ENCODE measurements around the gene DLX1.
"Not testable (repeated sequence)": the region's sequence is repeated elsewhere in the genome, so short reads cannot be mapped to it uniquely, and the experiment has no call there.

Gene DLX1

DNA sequence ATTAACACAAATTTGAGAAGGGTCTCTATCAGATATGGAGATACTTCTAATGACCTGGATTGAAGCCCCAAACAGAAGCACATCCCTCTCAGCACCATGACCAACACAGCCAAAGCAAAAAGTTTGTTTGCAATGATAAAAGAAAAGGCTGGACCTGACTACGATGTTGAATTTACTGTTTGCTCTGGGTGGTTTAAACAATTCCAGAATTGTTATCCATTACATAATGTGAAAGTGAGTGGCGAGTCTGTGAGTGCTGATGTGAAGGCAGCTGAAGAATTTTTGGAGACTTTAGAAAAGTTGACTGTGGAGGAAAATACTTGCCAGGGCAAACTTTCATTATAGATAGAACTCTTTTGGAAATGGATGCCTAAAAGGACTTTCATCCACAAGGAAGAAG, 34.8 kb downstream of the DLX1 start:
- no peak for DNase-seq

DNA sequence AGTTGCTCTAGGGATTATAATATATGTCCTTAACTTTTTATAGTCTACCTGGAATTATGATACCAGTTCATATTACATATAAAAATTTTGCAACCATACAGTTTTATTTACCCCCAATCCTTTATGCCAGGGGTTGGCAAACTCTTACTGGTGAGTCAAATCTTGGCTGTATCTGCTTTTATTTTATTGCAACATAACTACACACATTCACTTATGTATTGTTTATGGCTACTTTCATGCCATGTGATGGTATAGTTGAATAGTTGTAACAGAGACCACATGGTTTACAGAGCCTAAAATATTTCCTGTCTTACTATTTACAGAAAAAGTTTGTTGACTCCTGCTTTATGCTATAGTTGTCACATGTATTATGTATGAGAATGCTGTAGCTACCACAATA, 43.2 kb downstream of the DLX1 start:
- no peak for DNase-seq

GRCh38 chr2:172129404-172129803, 44.1 kb downstream of the DLX1 start:
- no peak for DNase-seq

DNA sequence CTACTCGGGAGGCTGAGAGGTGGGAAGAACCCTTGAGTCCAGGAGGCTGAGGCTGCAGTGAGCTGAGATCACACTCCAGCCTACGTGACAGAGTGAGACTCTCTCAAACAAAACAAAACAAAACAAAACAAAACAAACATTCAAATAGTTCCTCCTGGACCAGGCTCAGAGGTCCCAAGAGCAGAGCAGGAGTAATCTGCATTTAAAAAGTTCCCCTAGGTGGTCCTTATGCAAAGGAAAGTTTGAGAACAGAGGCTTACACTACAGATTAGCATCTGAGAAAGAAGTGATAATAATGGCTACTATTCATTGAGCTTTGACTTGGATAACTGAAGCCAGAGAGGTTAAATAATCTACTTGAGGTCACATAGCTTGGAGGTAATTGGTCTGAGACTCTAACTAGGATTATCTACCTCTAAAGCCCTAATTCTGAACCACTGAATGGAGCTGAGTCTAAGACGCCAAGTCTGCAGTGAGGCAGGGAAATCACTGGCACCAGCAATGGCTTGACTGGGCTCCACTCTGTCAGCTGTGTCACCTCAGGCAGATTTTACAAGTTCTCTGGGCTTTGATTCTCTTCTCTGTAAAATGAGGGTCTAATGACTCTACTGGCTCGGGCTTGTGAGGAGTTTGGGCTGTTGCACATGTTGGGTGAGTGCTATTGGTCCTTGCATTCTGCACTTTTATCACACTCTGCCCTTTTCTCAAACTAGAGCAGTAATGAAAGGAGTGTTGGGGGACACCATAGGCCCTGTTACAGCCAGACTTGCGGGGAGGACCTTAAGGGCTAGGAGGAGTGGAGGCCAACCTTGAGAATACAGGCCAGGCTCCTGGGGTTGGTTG, 46.6 kb downstream of the DLX1 start:
- DNase-seq = no peak

DNA sequence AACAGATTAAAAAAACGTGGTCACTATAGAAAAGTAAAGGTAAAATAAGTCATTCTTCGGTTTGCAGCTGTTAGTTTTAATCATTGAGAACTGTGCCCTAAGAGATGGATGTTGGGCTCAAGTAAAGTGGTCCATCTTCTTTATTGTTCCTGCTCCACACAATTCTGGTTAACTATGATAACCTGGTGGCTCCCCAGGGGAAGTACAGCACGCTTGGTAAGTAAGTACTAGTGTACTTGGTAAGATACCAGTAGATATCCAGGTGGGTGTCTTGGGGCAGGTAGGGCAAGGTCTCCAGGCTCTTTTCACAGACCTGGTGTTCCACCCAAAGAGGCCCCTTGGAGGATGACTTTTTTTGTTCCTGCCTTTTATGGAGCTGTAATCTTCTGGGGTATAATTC, 49.0 kb downstream of the DLX1 start:
- no peak for DNase-seq

- DNase-seq = no peak
Measured at GRCh38 chr2:172135446-172135845, 50.1 kb downstream of the DLX1 start.

DNA sequence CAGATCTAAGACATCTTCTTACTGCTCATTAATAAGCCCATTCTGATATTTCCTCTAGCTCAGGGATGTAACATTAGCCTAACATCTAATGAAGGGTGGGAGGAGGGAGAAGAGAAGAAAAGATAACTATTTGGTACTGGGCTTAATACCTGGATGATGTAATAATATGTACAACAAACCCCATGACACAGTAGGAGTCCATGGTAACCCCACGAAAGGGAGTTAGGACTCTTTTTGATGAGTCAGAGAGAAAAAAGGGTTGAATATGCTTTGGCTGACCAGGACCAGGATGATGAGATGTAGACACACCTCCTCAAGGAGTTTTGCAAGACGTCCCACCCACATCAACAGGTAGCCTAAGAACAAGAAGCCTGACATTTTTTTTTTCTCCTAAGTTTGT, 51.8 kb downstream of the DLX1 start:
- no peak for DNase-seq

DNA sequence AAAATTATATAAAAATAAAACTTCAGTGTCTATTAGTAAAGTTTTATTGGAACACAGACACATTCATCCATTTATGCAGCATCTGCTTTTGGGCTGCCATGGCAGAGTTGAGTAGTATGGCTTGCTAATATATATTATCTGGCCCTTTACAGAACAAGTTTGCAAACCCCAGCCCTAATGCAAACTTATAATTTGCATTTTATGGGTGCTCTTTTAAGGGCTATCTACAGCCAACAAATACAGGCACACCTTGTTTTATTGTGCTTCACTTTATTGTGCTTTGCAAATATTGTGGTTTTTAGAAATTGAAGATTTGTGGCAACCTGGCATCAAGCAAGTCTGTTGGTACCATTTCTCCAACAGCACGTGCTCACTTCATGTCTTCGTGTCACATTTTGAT, 52.6 kb downstream of the DLX1 start:
- DNase-seq = no peak

DNA sequence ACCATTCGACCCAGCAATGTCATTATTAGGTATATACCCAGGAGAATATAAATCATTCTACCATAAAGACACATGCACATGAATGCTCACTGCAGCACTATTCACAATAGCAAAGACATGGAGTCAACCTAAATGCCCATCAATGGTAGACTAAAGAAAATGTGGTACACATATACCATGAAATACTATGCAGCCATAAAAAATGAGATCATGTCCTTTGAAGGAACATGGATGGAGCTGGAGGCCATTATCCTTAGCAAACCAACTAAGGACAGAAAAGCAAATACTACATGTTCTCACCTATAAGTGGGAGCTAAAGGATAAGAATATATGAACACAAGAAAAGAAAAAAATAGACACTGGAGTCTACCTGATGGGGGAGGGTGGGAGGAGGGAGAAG, 53.4 kb downstream of the DLX1 start:
- not testable (repeated sequence) for DNase-seq
